Panc1 (cell line): ENCODE results near the gene ZSCAN10.

ENCODE experiments used
- CTCF ChIP-seq: fragments of 450-650 bp; IDR thresholded peaks from 2 replicates; pipeline ENCODE4 v1.5.1; 2017; ENCODE audit warnings: mild to moderate bottlenecking
- POLR2AphosphoS5 ChIP-seq: IDR thresholded peaks from 2 replicates; pipeline ENCODE4 v1.6.1; 2012; ENCODE audit warnings: mild to moderate bottlenecking, low read depth, low read length, moderate library complexity
- REST ChIP-seq, 2 experiments: IDR thresholded peaks; 2 replicates each; pipeline ENCODE4 v1.6.1; 2011 to 2012; ENCODE audit warnings: low read depth in 2 of 2, control low read depth in 1 of 2, low read length in 1 of 2, mild to moderate bottlenecking in 1 of 2, moderate library complexity in 1 of 2; ENCODE audit not compliant: insufficient read depth in 1 of 2

GRCh38 chr16:3059723-3060242 is 39.3 kb downstream of the ZSCAN10 start:
- no peak for TF ChIP-seq CTCF
- TF ChIP-seq REST (IDR thresholded peaks at IDR 0.05; ENCODE audit: insufficient read depth in 1 of 2, low read depth in 2 of 2, low read length in 1 of 2): no peak
- no peak for TF ChIP-seq POLR2AphosphoS5
